Retinal pigment epithelial cell (primary cell): ENCODE data around the gene ZNF784.

Experiments used
- DNase-seq: peaks from one replicate; pipeline ENCODE4 v3.0.0-alpha.2; 2010; ENCODE audit warnings: low read depth
- H3K4me3 ChIP-seq: 2 replicates; pipeline ENCODE4 v1.5.1; 2011; ENCODE audit warnings: mild to moderate bottlenecking, low read length, control low read depth, moderate library complexity
- CTCF ChIP-seq: conservative IDR thresholded peaks from 2 replicates; pipeline ENCODE4 v1.5.1; 2011; ENCODE audit warnings: low read depth, low read length, control low read depth, inconsistent platforms

Gene ZNF784

GRCh38 chr19:55626350-55626749 lies 2.0 kb upstream of the ZNF784 start:
- no peak for TF ChIP-seq CTCF
- no peak for DNase-seq
- H3K4me3 ChIP-seq, result no peak overlapping the region

- DNase-seq, result no peak
- no peak for TF ChIP-seq CTCF
- H3K4me3 ChIP-seq, result peak overlapping the region; percentile 67
Measured at GRCh38 chr19:55625004-55625326, 599 bp upstream of the ZNF784 start.

GRCh38 chr19:55623561-55623960 lies 805 bp downstream of the ZNF784 start:
- H3K4me3 ChIP-seq, result peak overlapping the region; percentile 40
- TF ChIP-seq CTCF, result no peak
- DNase-seq, result no peak

GRCh38 chr19:55623130-55623529 lies 1.2 kb downstream of the ZNF784 start:
- no peak for TF ChIP-seq CTCF
- DNase-seq, result no peak
- no peak overlapping the region for H3K4me3 ChIP-seq

GRCh38 chr19:55622242-55622969 lies 2.0 kb downstream of the ZNF784 start:
- no peak for DNase-seq
- TF ChIP-seq CTCF, result no peak
- H3K4me3 ChIP-seq, result no peak overlapping the region

- no peak for TF ChIP-seq CTCF
- no peak for DNase-seq
- no peak overlapping the region for H3K4me3 ChIP-seq
Measured at GRCh38 chr19:55621673-55622231, 2.6 kb downstream of the ZNF784 start.

- H3K4me3 ChIP-seq, result no peak overlapping the region
- no peak for DNase-seq
- no peak for TF ChIP-seq CTCF
Measured at GRCh38 chr19:55621205-55621672, 3.1 kb downstream of the ZNF784 start.
